ENCODE results near the gene JAZF1. TPM values are rescaled to one million over a fixed set of nuclear protein-coding genes. Genes with fewer than 3 reads are reported as not detected.

Gene JAZF1
- total RNA-seq, 4 donors from 2014 or later = 29.3 to 33.8 (median 30.1) TPM

DNA sequence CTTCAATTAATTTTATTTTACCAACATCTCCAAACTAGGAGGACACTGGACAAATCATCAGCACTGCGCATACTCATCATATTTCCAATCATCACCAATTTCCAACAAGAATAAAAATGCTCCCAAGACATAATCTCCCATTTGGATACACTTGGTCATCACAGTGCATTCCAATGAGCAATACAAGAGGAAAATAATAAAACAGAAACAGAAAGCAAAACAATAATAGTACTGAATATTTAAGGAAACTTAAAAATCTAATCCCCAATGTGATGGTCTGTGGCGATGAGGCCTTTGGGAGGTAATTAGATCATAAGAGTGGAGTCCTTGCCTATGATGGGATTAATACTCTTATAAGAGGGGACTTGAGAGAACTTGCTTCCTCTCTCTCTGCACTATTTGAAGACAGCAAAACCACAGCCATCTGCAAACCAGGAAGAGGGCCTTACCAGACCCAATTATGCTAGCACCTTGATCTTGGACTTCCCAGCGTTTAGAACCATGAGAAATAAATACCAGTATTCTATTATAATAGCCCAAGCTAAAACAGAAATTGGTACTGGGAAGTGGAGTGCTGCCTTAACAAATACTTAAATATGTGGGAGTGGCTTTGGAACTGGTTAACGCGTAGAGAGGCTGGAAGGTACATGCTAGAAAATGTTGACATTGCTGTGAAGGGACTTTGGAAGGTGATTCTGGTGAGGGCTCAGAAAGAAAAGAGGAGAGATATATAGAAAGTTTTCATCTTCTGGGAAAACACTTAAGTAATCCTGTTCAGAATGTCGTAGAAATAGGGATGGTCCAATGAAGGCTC, 91.5 kb downstream of the JAZF1 start:
- H3K4me3 ChIP-seq = no peak overlapping the region
- DNase-seq (ENCODE audit: extremely low spot score) = no peak
- H3K27ac ChIP-seq (replicated peaks in 1 of 4) = no peak overlapping the region
- H3K36me3 ChIP-seq = no peaks in the 10 kb centered on the region
- intact Hi-C loops (cut with DNase I) = no loop called here
- H3K9me3 ChIP-seq = no peaks in the 10 kb centered on the region
- peaks cover 0 to 28% (median 20%) of the 10 kb centered on the region in 4 donors for H3K4me1 ChIP-seq
- WGBS = 94% methylated on average over 6 of the region's 6 CpGs
- TF ChIP-seq POLR2AphosphoS5 (IDR thresholded peaks at IDR 0.05) (no peak), EP300 (IDR thresholded peaks at IDR 0.05) (no peak), POLR2A (IDR thresholded peaks at IDR 0.05; ENCODE audit: low read depth) (no peak)
- TF ChIP-seq, protein P1, sequence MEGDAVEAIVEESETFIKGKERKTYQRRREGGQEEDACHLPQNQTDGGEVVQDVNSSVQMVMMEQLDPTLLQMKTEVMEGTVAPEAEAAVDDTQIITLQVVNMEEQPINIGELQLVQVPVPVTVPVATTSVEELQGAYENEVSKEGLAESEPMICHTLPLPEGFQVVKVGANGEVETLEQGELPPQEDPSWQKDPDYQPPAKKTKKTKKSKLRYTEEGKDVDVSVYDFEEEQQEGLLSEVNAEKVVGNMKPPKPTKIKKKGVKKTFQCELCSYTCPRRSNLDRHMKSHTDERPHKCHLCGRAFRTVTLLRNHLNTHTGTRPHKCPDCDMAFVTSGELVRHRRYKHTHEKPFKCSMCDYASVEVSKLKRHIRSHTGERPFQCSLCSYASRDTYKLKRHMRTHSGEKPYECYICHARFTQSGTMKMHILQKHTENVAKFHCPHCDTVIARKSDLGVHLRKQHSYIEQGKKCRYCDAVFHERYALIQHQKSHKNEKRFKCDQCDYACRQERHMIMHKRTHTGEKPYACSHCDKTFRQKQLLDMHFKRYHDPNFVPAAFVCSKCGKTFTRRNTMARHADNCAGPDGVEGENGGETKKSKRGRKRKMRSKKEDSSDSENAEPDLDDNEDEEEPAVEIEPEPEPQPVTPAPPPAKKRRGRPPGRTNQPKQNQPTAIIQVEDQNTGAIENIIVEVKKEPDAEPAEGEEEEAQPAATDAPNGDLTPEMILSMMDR (IDR thresholded peaks at IDR 0.05) = no peak
- no peaks in the 10 kb centered on the region for H3K27me3 ChIP-seq

DNA sequence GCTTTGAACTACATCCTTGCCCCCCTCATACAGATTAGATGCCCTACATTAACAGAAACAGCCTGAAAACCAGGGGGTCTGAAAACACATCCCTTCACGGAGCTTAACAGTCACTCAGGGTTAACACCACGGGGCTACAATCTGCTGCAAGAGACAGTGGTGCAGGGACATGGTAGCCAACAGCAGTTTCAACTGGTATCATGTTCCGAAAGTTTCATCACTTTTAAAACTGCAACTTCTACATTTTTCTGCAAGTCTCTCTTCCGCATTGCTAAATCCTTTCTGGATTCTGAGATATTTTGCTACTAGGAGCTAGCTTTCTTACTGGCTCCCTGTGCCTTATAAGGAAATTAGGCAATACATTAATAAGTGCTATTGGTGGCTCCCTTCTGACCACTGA, 92.6 kb downstream of the JAZF1 start:
- Histone ChIP-seq H3K27ac (replicated peaks in 1 of 4) (no peak overlapping the region), H3K4me1 (peaks cover 9 to 34% (median 28%) of the 10 kb centered on the region in 4 donors)
- 74% methylated on average over 4 of the region's 4 CpGs for WGBS

DNA sequence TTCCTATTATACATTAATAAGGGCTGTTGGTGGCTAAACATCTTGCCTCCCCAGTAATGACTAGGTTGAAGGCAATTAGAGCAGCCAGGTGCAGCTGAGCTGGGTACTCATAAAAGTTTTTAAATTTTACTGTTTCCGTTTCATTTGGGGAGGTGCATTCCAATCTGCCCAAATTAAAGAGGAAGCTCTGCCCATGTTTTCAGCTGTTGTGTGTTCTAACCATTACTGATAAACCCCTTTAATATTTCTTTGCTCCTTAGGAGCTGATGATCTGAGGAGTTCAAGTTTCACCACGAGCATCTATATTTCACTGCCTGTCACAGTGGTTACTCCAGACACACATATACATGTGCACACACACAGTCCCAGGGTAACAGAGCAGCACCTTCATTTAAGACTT, 94.4 kb downstream of the JAZF1 start:
- peaks cover 11 to 45% (median 37%) of the 10 kb centered on the region in 4 donors for H3K4me1 ChIP-seq
- no peak overlapping the region for H3K4me3 ChIP-seq
- no peak for DNase-seq (ENCODE audit: extremely low spot score)
- TF ChIP-seq, protein P1 (IDR thresholded peaks at IDR 0.05) = no peak
- TF ChIP-seq EP300 (IDR thresholded peaks at IDR 0.05) (no peak), POLR2AphosphoS5 (IDR thresholded peaks at IDR 0.05) (no peak), POLR2A (IDR thresholded peaks at IDR 0.05; ENCODE audit: low read depth) (no peak)
- H3K9me3 ChIP-seq = no peaks in the 10 kb centered on the region
- intact Hi-C loops (cut with DNase I) = no loop called here
- H3K36me3 ChIP-seq = no peaks in the 10 kb centered on the region
- 79% methylated on average over 2 of the region's 2 CpGs for WGBS
- no peaks in the 10 kb centered on the region for H3K27me3 ChIP-seq
- no peak overlapping the region for H3K27ac ChIP-seq (replicated peaks in 1 of 4)

More for the DNA sequence above, 92.6 kb downstream of the JAZF1 start:
- intact Hi-C loops (cut with DNase I) = no loop called here
- TF ChIP-seq POLR2A (IDR thresholded peaks at IDR 0.05; ENCODE audit: low read depth) (no peak), EP300 (IDR thresholded peaks at IDR 0.05) (no peak), POLR2AphosphoS5 (IDR thresholded peaks at IDR 0.05) (no peak)
- TF ChIP-seq, protein P1 (IDR thresholded peaks at IDR 0.05) = no peak
- no peaks in the 10 kb centered on the region for H3K9me3 ChIP-seq
- H3K4me3 ChIP-seq = no peak overlapping the region
- no peaks in the 10 kb centered on the region for H3K36me3 ChIP-seq
- no peak for DNase-seq (ENCODE audit: extremely low spot score)
- no peaks in the 10 kb centered on the region for H3K27me3 ChIP-seq

DNA sequence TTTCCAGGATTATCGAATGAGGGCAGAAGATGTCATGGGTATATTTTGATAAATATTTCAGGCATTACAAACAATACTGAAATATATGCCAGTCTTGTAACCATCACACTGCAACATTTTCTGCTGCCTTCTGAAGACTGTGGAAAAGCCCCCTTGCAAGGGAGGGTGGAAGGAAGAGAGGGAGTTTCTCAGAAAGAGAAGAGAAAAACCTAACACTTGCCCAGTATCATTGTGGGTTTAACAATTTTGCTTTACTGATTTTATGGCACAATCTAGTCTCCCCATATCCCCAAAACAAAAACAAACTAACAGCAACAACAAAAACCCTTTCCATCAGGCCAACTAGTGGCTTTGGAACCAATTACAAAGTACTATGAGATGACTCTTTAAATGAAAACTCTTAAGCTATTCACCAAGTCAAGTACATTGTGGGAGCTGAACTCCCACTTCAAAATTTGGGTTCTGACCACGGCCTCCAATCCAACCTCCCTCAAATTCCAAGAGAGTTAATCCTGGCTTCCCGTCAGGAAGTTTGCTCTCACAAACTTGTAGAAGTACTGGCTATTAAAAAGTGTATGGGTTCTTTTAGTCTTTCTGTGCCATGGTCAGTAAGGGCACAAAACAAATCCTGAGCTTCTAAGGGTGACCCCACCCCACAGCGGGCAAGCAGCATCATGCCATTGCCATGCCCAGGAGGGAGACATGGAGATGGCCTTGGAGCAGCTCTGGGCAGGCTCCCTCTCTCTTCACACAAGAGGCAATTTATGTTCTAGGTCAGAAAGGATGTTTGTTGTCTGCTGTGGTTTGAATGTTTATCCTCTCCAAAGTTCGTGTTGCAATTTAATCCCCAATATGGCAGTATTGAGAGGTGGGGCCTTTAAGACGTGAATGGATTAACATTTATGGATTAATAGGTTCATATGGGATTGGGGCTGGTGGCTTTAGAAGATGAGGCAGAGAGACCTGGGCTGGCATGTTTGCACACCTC, 96.3 kb downstream of the JAZF1 start:
- 91% methylated on average over 6 of the region's 6 CpGs for WGBS
- Histone ChIP-seq H3K4me1 (peaks cover 25 to 56% (median 48%) of the 10 kb centered on the region in 4 donors), H3K4me3 (no peak overlapping the region), H3K27ac (replicated peaks in 1 of 4) (peak overlapping the region in 2 of 4 donors; percentile 46 to 61), H3K36me3 (no peaks in the 10 kb centered on the region), H3K27me3 (no peaks in the 10 kb centered on the region), H3K9me3 (no peaks in the 10 kb centered on the region)
- intact Hi-C loops (cut with DNase I) = no loop called here
- DNase-seq (ENCODE audit: extremely low spot score) = no peak
- no peak for TF ChIP-seq EP300 (IDR thresholded peaks at IDR 0.05)
- TF ChIP-seq POLR2AphosphoS5 (IDR thresholded peaks at IDR 0.05) = no peak
- no peak for TF ChIP-seq POLR2A (IDR thresholded peaks at IDR 0.05; ENCODE audit: low read depth)
- TF ChIP-seq, protein P1 (IDR thresholded peaks at IDR 0.05) = no peak
